ENCODE data around the gene PIGT.

The PIGT gene

DNA sequence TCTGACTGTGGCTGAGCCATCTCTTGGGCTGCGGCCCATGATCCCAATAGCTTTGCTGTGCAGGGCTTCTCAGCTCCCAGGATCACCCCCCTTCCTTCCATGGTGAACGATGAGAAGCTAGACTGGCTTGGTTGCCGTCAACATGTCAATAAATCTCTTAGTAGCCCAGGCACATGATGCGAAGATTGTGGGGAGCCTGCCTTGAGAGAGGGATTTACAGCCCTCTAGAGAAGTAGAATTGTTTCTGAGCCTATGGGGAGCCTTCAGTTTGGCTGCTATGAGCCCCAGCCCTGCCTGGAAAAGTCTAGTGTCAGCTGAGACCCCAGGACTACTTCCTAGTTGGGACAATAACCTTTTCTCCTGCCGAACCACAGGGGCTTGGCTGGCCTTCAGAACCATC, 3.3 kb upstream of the PIGT start:
- peaks cover 6% of the 10 kb centered on the region for H3K36me3 ChIP-seq (ENCODE audit: control insufficient read depth, insufficient read depth, low read length)
- 89 to 95% methylated on average over 2 to 4 of the region's 5 CpGs for WGBS, 2 experiments (ENCODE audit: insufficient coverage in 2 of 2)
- H3K27ac ChIP-seq (ENCODE audit: low read depth, low read length, severe bottlenecking), result no peak overlapping the region
- no peak overlapping the region for H3K4me3 ChIP-seq (ENCODE audit: extremely low read depth, insufficient read depth, low read length, poor library complexity, severe bottlenecking)
- H3K9me3 ChIP-seq (ENCODE audit: control insufficient read depth, low read length), result no peaks in the 10 kb centered on the region
- peaks cover 4% of the 10 kb centered on the region for H3K4me1 ChIP-seq (ENCODE audit: control insufficient read depth, insufficient read depth, low read length, poor library complexity, severe bottlenecking)

DNA sequence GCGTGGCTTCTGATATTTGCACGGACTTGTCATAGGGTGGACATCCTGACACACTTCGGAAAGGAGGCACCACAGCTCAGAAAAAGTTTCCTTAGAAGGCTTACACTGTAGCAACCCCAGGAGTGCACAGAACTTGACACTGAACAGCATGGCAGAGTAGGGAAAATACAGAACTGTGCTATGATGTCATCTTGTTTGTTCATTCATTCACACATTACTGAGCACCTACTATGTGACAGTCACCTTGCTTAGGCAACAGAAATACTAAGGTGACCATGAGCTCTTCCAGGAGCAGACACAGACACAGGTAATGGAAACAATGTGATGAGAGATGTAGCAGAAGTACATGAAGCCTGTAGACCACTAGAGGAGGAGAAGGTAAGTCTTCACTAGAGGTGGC, 2.5 kb upstream of the PIGT start:
- 75 to 93% methylated on average over 3 of the region's 3 CpGs for WGBS, 2 experiments (ENCODE audit: insufficient coverage in 2 of 2)
- Histone ChIP-seq H3K36me3 (ENCODE audit: control insufficient read depth, insufficient read depth, low read length) (peaks cover 13% of the 10 kb centered on the region), H3K4me3 (ENCODE audit: extremely low read depth, insufficient read depth, low read length, poor library complexity, severe bottlenecking) (no peak overlapping the region), H3K9me3 (ENCODE audit: control insufficient read depth, low read length) (no peaks in the 10 kb centered on the region), H3K27ac (ENCODE audit: low read depth, low read length, severe bottlenecking) (no peak overlapping the region), H3K4me1 (ENCODE audit: control insufficient read depth, insufficient read depth, low read length, poor library complexity, severe bottlenecking) (peaks cover 4% of the 10 kb centered on the region)

DNA sequence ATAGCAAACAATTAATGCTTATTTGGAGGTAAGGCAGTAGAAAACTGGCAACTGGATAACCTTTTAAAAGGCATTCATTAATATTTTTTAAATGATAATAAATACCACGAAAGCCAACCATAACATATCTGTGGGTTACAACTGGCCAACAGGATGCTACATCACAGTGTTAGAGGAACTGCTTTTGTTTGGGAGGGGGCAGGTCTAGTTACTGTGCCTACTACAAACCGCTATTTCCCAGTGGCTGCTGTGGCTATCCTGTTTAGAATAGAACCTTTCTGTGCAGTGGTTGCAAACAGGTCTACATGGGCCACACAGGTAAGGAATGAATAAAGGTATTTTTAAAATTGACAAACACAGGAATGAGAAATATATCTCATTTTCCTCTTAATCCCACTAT, 976 bp downstream of the PIGT start:
- Histone ChIP-seq H3K4me3 (ENCODE audit: extremely low read depth, insufficient read depth, low read length, poor library complexity, severe bottlenecking) (peak overlapping the region; percentile 65), H3K36me3 (ENCODE audit: control insufficient read depth, insufficient read depth, low read length) (peaks cover 40% of the 10 kb centered on the region), H3K9me3 (ENCODE audit: control insufficient read depth, low read length) (no peaks in the 10 kb centered on the region), H3K4me1 (ENCODE audit: control insufficient read depth, insufficient read depth, low read length, poor library complexity, severe bottlenecking) (peaks cover 4% of the 10 kb centered on the region), H3K27ac (ENCODE audit: low read depth, low read length, severe bottlenecking) (no peak overlapping the region)
- 88% methylated on average over 1 of the region's 2 CpGs; no CpG with 5 or more reads in 1 of the 2 experiments for WGBS, 2 experiments (ENCODE audit: insufficient coverage in 2 of 2)

DNA sequence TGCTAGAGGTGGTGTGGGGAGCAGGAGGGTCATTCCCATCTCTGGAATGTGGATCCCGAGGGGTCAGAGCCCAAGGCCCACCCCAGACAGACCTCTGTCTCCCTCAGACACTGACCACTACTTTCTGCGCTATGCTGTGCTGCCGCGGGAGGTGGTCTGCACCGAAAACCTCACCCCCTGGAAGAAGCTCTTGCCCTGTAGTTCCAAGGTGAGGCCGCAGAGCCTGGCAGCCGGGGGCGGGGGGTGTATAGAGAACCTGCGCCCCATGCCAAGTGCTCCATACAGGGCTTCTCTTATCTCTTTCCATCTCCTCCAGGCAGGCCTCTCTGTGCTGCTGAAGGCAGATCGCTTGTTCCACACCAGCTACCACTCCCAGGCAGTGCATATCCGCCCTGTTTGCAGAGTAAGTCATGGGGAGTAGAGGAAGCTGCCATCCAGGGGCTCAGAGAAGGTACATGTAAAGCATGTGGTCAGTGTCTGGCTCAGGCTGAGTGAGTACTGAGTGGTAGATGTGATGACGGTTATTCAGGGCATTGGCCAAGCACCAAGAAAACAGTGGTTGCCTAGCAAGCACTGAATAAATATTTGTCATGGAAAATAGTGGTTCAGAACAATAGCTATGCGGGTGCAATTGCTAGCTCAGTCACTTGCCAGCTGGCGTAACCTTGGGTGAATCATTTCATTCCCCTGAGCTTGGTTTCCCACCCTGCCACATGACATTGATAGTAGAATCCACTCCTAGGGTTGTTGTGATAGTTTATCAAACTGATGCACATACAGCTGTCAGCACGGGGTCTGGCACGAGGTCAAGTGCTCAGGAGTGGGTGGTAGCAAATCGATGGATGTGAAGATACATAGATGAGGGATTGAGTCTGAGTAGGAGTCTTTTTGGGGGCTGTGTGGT, 3.5 kb downstream of the PIGT start:
- H3K36me3 ChIP-seq (ENCODE audit: control insufficient read depth, insufficient read depth, low read length), result peaks cover 54% of the 10 kb centered on the region
- no peak overlapping the region for H3K4me3 ChIP-seq (ENCODE audit: extremely low read depth, insufficient read depth, low read length, poor library complexity, severe bottlenecking)
- H3K4me1 ChIP-seq (ENCODE audit: control insufficient read depth, insufficient read depth, low read length, poor library complexity, severe bottlenecking), result peaks cover 4% of the 10 kb centered on the region
- no peaks in the 10 kb centered on the region for H3K9me3 ChIP-seq (ENCODE audit: control insufficient read depth, low read length)
- H3K27ac ChIP-seq (ENCODE audit: low read depth, low read length, severe bottlenecking), result no peak overlapping the region
- WGBS, 2 experiments (ENCODE audit: insufficient coverage in 2 of 2), result 92 to 97% methylated on average over 15 to 17 of the region's 17 CpGs

DNA sequence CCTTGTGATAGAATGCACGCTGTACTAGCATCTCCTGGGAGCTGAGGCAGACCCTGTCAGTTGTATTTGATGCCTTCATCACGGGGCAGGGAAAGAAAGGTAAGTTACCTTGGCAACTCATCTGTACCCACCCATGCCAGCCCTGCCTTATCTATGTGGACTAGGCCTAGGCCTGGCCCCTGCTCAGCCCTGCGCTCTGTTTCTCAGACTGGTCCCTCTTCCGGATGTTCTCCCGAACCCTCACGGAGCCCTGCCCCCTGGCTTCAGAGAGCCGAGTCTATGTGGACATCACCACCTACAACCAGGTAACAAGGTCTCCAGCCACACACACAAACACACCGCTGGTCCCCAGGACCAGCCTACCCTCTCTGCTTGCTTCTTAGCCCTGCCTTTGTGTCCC, 4.2 kb downstream of the PIGT start:
- Histone ChIP-seq H3K9me3 (ENCODE audit: control insufficient read depth, low read length) (no peaks in the 10 kb centered on the region), H3K4me3 (ENCODE audit: extremely low read depth, insufficient read depth, low read length, poor library complexity, severe bottlenecking) (no peak overlapping the region), H3K27ac (ENCODE audit: low read depth, low read length, severe bottlenecking) (no peak overlapping the region), H3K4me1 (ENCODE audit: control insufficient read depth, insufficient read depth, low read length, poor library complexity, severe bottlenecking) (peaks cover 4% of the 10 kb centered on the region), H3K36me3 (ENCODE audit: control insufficient read depth, insufficient read depth, low read length) (peaks cover 59% of the 10 kb centered on the region)
- WGBS, 2 experiments (ENCODE audit: insufficient coverage in 2 of 2), result 88 to 93% methylated on average over 5 to 7 of the region's 8 CpGs

DNA sequence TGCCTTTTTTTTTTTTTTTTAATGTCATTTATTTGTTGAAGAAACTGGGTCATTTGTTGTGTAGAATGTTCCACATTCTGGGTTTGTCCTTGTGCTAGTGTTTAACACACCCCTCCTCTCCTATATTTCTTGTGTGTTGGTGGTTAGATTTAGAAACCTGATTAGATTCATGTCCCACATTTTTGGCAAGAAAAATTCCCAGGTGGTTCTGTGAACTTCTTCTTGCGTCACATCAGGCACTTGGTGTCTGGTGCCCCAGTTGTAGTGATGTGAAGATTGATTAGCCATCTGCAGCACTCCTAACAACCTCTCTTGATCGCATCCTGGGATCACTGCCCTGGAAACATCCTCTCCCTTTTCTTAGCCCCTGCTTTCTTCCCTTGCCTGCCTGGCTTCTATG, 7.8 kb downstream of the PIGT start:
- Histone ChIP-seq H3K9me3 (ENCODE audit: control insufficient read depth, low read length) (no peaks in the 10 kb centered on the region), H3K4me1 (ENCODE audit: control insufficient read depth, insufficient read depth, low read length, poor library complexity, severe bottlenecking) (no peaks in the 10 kb centered on the region), H3K27ac (ENCODE audit: low read depth, low read length, severe bottlenecking) (no peak overlapping the region), H3K36me3 (ENCODE audit: control insufficient read depth, insufficient read depth, low read length) (peaks cover 65% of the 10 kb centered on the region), H3K4me3 (ENCODE audit: extremely low read depth, insufficient read depth, low read length, poor library complexity, severe bottlenecking) (no peak overlapping the region)
- WGBS, 2 experiments (ENCODE audit: insufficient coverage in 2 of 2), result 83 to 100% methylated on average over 1 of the region's 2 CpGs

DNA sequence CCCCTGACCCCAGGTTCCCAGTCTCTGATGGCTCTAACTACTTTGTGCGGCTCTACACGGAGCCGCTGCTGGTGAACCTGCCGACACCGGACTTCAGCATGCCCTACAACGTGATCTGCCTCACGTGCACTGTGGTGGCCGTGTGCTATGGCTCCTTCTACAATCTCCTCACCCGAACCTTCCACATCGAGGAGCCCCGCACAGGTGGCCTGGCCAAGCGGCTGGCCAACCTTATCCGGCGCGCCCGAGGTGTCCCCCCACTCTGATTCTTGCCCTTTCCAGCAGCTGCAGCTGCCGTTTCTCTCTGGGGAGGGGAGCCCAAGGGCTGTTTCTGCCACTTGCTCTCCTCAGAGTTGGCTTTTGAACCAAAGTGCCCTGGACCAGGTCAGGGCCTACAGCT, 9.6 kb downstream of the PIGT start:
- 94% methylated on average over 12 to 17 of the region's 17 CpGs for WGBS, 2 experiments (ENCODE audit: insufficient coverage in 2 of 2)
- Histone ChIP-seq H3K4me3 (ENCODE audit: extremely low read depth, insufficient read depth, low read length, poor library complexity, severe bottlenecking) (no peak overlapping the region), H3K27ac (ENCODE audit: low read depth, low read length, severe bottlenecking) (no peak overlapping the region), H3K36me3 (ENCODE audit: control insufficient read depth, insufficient read depth, low read length) (peaks cover 47% of the 10 kb centered on the region), H3K4me1 (ENCODE audit: control insufficient read depth, insufficient read depth, low read length, poor library complexity, severe bottlenecking) (no peaks in the 10 kb centered on the region), H3K9me3 (ENCODE audit: control insufficient read depth, low read length) (no peaks in the 10 kb centered on the region)

DNA sequence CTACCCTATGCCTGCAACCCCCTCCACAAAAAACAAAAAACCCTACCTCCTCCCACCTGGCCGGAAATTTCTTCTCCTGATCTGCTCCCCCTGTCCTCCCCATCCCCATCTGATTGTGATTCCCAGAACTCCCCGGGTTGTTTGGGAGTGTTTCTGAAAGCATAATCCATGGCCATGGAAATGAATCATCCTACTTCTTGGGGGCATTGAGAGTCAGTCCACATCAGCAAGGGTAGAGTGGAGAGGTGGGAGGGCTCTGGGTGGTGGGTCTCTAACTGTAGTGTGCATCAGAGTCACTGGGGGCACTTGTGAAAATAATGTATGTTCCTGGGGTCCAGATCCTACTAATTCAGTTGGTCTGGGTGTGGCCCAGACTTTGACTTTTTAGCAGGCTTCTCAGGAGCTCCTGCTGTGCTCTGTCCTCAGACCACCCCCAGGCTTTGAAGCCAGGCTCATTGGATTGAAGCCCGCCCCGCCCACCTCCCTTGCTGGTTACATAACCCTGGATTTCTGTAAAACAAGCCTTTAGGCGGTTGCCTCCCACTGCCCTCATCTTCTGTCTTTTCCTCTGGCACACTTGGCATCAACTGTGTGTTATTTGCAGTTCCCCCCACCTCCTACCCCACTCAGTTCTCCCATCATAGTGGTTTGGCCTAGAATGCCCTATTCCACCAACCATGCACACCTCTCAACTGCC, 10.5 kb downstream of the PIGT start:
- 43 to 83% methylated on average over 1 to 2 of the region's 5 CpGs for WGBS, 2 experiments (ENCODE audit: insufficient coverage in 2 of 2)
- Histone ChIP-seq H3K36me3 (ENCODE audit: control insufficient read depth, insufficient read depth, low read length) (peaks cover 38% of the 10 kb centered on the region), H3K9me3 (ENCODE audit: control insufficient read depth, low read length) (no peaks in the 10 kb centered on the region), H3K4me3 (ENCODE audit: extremely low read depth, insufficient read depth, low read length, poor library complexity, severe bottlenecking) (no peak overlapping the region), H3K4me1 (ENCODE audit: control insufficient read depth, insufficient read depth, low read length, poor library complexity, severe bottlenecking) (no peaks in the 10 kb centered on the region), H3K27ac (ENCODE audit: low read depth, low read length, severe bottlenecking) (no peak overlapping the region)

DNA sequence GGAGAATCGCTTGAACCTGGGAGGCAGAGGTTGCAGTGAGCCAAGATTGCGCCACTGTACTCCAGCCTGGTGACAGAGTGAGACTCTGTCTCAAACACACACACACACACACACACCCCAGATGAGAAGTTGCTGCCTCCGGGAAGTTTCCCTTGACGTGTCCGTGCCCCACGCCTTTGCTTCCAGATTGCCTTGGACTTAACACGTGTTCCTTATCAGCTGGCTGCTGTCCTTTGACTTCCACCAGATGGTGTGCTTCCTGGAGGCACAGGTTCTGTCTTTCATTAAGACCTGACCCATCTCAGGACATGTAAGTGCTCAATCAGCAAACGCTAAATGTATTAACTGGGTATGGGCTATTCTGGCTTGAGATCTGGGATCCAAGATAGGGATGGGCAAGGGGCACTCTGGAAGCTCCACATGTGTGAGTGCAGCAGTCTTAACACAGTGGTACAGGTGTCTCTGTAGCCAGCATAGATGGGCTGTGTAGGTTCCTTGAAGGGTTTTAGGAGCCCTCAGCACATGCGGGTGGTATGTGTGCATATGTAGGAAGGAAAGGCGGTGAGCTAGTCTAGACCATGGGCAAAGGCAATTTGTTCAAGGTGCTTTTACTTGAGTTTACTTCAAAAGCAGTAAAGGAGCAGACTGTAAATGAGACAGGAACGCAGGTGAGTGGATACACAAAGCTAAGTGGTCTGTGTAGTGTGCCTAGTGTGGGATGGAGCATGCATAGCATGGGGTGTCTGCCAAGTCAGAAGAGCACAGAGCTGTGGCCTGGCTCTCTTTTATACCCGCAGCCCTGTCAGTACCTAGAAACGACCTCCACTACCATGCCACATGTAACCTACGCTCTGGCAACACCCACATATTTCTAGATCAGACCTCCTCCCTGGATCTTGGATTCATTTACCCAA, 11.6 kb downstream of the PIGT start:
- no peaks in the 10 kb centered on the region for H3K9me3 ChIP-seq (ENCODE audit: control insufficient read depth, low read length)
- H3K4me1 ChIP-seq (ENCODE audit: control insufficient read depth, insufficient read depth, low read length, poor library complexity, severe bottlenecking), result no peaks in the 10 kb centered on the region
- H3K27ac ChIP-seq (ENCODE audit: low read depth, low read length, severe bottlenecking), result no peak overlapping the region
- H3K36me3 ChIP-seq (ENCODE audit: control insufficient read depth, insufficient read depth, low read length), result peaks cover 31% of the 10 kb centered on the region
- no peak overlapping the region for H3K4me3 ChIP-seq (ENCODE audit: extremely low read depth, insufficient read depth, low read length, poor library complexity, severe bottlenecking)
- 92 to 93% methylated on average over 12 to 14 of the region's 14 CpGs for WGBS, 2 experiments (ENCODE audit: insufficient coverage in 2 of 2)

DNA sequence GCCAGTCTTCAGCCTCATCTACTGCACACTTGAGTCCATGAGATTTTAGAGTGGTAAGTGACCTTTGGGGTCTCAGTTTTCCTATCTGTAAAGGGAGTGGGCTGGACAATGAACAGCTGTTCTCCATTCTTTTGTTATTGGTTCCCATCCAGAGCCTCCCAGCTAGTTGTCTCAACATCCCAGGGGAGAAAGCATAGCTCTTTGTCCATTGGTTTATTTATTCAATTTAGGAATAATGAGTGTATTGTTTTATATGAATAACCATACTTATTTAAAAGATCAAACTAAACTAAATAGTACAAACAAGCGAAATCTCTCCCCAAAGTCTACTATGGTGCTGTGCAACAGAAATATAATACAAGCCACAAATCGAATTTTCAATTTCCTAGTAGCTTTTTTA, 13.7 kb downstream of the PIGT start:
- no peaks in the 10 kb centered on the region for H3K9me3 ChIP-seq (ENCODE audit: control insufficient read depth, low read length)
- H3K27ac ChIP-seq (ENCODE audit: low read depth, low read length, severe bottlenecking), result no peak overlapping the region
- peaks cover 19% of the 10 kb centered on the region for H3K36me3 ChIP-seq (ENCODE audit: control insufficient read depth, insufficient read depth, low read length)
- WGBS, 2 experiments (ENCODE audit: insufficient coverage in 2 of 2), result 100% methylated on average over 1 of the region's 2 CpGs; no CpG with 5 or more reads in 1 of the 2 experiments
- H3K4me3 ChIP-seq (ENCODE audit: extremely low read depth, insufficient read depth, low read length, poor library complexity, severe bottlenecking), result no peak overlapping the region
- no peaks in the 10 kb centered on the region for H3K4me1 ChIP-seq (ENCODE audit: control insufficient read depth, insufficient read depth, low read length, poor library complexity, severe bottlenecking)
